LNCaP clone FGC (cell line): ENCODE data around the gene NUCB1.

Experiments used
- DNase-seq: peaks from one replicate; pipeline ENCODE4 v3.0.0-alpha.2; 2011; ENCODE audit warnings: low read depth
- H3K4me3 ChIP-seq: 2 replicates; pipeline ENCODE4 v1.5.1; 2011; ENCODE audit warnings: mild to moderate bottlenecking, low read depth, low read length, control low read depth
- CTCF ChIP-seq: IDR thresholded peaks from 2 replicates; pipeline ENCODE4 v1.5.1; 2012; ENCODE audit warnings: mild to moderate bottlenecking; ENCODE audit not compliant: control insufficient read depth, insufficient read depth; ENCODE audit errors: extremely low read depth

The NUCB1 gene

DNA sequence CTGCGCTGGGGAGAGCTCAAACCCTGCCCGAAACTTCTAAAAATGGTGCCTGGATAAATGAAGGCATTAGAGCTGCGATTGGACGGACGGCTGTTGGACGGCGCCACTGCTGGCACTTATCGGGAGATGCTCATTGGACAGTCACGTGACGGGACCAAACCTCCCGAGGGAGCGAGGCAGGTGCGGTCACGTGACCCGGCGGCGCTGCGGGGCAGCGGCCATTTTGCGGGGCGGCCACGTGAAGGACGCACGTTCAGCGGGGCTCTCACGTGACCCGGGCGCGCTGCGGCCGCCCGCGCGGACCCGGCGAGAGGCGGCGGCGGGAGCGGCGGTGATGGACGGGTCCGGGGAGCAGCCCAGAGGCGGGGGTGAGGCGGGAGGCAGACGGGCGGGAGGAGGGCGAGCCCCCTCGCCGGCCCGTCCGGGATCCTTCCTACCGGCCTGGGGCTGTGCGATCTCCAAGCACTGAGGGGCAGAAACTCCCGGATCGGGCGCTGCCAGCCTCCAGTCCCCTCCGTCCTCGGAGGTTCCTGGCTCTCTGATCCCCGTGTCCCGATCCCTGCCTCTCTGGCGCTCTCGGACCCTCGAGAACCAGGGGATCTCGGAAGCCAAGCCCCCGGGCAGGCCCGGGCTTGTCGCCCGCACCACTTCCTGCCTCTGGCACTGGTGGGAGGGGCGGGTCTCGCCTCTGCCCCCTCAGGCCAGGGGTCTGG lies 54.6 kb downstream of the NUCB1 start, which contains the start of gene BAX:
TSS of gene BAX (plus strand) at position 281 of the 713 bp plus-strand sequence. CDS start at position 335, 54 bp downstream.
- peak; percentile 79 for DNase-seq
- peak within 1 kb of the TSS; percentile 88 for H3K4me3 ChIP-seq
- no peak for TF ChIP-seq CTCF

- DNase-seq, result no peak
- peak overlapping the region; percentile 88 for H3K4me3 ChIP-seq
- TF ChIP-seq CTCF, result no peak
Measured at GRCh38 chr19:48955308-48955958, 55.3 kb downstream of the NUCB1 start.

DNA sequence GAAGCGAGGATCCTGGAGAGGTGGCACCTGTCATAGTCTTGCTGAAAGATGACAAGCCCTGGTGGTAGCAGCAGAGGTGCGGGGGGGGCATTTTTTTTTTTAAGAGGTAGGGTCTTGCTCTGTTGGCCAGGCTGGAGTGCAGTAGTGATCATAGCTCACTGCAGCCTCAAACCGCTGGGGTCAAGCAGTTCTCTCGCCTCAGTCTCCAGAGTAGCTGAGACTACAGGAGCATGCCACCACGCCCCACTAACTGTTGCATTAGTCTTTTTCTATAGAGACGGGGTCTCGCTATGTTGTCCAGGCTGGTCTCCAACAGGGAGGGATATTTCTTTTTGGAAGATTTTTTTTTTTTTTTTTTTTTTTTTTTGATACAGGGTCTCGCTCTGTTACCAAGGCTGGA lies 57.9 kb downstream of the NUCB1 start:
- no peak for TF ChIP-seq CTCF
- DNase-seq, result no peak

DNA sequence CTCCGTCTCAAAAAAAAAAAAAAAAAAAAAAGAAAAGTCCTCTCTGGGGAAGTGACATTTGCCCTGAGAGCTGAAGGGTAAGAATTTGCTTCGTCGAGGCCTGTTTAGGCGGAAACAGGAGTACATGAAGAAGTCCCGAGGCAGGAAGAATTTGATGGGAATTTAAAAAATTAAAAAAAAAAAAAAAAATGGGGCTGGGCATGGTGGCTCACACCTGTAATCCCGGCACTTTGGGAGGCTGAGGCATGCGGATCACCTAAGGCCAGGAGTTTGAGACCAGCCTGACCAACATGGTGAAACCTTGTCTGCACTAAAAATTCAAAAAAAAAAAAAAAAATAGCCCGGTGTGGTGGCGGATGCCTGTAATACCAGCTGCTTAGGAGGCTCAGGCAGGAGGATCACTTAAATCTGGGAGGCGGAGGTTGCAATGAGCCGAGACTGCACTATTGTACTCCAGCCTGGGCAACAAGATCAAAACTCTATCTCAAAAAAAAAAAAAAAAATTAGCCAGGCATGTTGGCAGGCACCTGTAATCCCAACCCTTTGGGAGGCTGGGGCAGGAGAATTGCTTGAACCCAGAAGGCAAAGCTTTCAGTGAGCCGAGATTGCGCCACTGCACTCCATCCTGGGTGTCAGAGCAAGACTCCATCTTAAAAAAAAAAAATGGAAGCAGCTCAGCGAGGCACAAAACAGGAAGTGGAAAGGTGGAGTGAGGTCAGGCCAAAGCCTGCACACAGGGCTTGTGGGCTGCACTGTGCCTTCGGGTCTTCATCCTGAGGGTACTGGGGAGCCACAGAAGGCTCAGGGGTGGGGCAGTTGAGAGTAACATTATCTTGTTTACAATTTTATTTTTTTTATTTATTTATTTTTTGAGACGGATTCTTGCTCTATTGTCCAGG lies 59.5 kb downstream of the NUCB1 start:
- no peak for DNase-seq
- no peak overlapping the region for H3K4me3 ChIP-seq
- no peak for TF ChIP-seq CTCF

More for the DNA sequence above, 57.9 kb downstream of the NUCB1 start:
- H3K4me3 ChIP-seq, result no peak overlapping the region

DNA sequence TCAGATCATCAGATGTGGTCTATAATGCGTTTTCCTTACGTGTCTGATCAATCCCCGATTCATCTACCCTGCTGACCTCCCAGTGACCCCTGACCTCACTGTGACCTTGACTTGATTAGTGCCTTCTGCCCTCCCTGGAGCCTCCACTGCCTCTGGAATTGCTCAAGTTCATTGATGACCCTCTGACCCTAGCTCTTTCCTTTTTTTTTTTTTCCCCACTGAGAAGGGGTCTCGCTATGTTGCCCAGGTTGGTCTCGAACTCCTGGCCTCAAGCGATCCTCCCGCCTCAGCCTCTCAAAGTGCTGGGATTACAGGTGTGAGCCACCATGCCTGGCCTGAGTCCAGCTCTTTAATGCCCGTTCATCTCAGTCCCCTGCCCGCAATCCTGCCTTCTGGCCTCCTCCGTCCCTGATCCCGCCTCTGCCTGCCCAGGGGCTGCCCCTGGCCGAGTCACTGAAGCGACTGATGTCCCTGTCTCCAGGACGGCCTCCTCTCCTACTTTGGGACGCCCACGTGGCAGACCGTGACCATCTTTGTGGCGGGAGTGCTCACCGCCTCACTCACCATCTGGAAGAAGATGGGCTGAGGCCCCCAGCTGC lies 61.0 kb downstream of the NUCB1 start:
- no peak for DNase-seq
- no peak overlapping the region for H3K4me3 ChIP-seq
- no peak for TF ChIP-seq CTCF

DNA sequence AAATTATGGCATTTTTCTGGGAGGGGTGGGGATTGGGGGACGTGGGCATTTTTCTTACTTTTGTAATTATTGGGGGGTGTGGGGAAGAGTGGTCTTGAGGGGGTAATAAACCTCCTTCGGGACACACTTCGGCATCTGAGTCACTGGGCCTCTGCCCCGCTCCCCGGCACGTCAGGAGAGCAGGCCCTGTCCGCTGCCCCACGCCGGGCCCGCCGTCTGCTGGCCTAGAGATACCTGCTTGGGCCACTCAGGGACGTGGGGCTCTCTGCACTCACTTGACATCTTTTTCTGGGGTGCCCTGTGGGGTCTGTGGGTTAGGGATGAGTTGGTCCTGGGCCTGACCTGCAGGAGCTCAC lies 61.5 kb downstream of the NUCB1 start:
- no peak overlapping the region for H3K4me3 ChIP-seq
- DNase-seq, result no peak
- no peak for TF ChIP-seq CTCF
